GM20000 (cell line): ENCODE results near the gene TMEM252.

ENCODE experiments used
- DNase-seq: peaks from one replicate; pipeline ENCODE4 v3.0.0; 2012; ENCODE audit warnings: low spot score
- CTCF ChIP-seq: IDR thresholded peaks from 2 replicates; pipeline ENCODE4 v1.5.1; 2012; ENCODE audit warnings: mild to moderate bottlenecking, control low read depth; ENCODE audit errors: extremely low read depth, missing control alignments

Gene TMEM252

GRCh38 chr9:68574150-68574549 lies 33.5 kb upstream of the TMEM252 start:
- no peak for DNase-seq

GRCh38 chr9:68567565-68567964 lies 26.9 kb upstream of the TMEM252 start:
- no peak for TF ChIP-seq CTCF
- DNase-seq: no peak

More at GRCh38 chr9:68574150-68574549, 33.5 kb upstream of the TMEM252 start:
- no peak for TF ChIP-seq CTCF

- no peak for DNase-seq
- no peak for TF ChIP-seq CTCF
Measured at GRCh38 chr9:68562461-68562860, 21.8 kb upstream of the TMEM252 start.

GRCh38 chr9:68560071-68560844 lies 19.6 kb upstream of the TMEM252 start:
- peak; percentile 46 for DNase-seq
- TF ChIP-seq CTCF: peak; percentile 58

- no peak for DNase-seq
- no peak for TF ChIP-seq CTCF
Measured at GRCh38 chr9:68558545-68558944, 17.9 kb upstream of the TMEM252 start.

- no peak for DNase-seq
- no peak for TF ChIP-seq CTCF
Measured at GRCh38 chr9:68555437-68556150, 14.9 kb upstream of the TMEM252 start.
